SK-N-MC (cell line): ENCODE measurements around the gene NSL1.

ENCODE experiments used
- EZH2 ChIP-seq: fragments of 200-600 bp; sonication (generic); IDR thresholded peaks from one replicate; pipeline ENCODE4 v1.6.1; 2017; ENCODE audit warnings: antibody characterized with exemption
- POLR2AphosphoS5 ChIP-seq: IDR thresholded peaks from 2 replicates; pipeline ENCODE4 v1.6.1; 2012; ENCODE audit warnings: mild to moderate bottlenecking, low read depth, low read length, borderline replicate concordance

DNA sequence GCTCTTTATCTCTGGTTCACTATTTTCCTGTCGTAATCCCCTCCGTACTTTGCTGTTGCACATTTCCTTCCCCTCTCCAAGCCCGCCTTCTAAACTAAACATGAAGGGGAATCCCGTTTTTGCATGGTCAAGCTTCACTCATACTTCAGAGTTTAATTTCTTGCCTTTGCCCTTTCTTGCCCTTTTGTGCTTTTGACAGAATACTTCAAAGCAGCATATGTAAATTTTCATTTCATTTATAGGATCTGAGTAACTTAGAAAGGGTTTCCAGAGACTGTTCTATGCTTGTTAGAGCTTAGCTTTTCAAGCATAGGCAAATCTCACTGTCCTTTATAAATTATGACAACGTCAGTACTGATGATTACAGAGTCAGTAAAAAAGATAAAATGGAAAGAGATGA lies 28.1 kb upstream of the NSL1 start:
- no peak for TF ChIP-seq EZH2
- no peak for TF ChIP-seq POLR2AphosphoS5
